TTC549 (cell line): Measurements from ENCODE around the gene ACOT12.
"Not testable (repeated sequence)": the region's sequence is repeated elsewhere in the genome, so short reads cannot be mapped to it uniquely, and the experiment has no call there.

Experiments used
- FAIRE-seq: peaks from 2 replicates; lab custom pipeline; 2012; peaks lifted over from hg19 to GRCh38; lab: Jason Lieb, UNC

The ACOT12 gene

DNA sequence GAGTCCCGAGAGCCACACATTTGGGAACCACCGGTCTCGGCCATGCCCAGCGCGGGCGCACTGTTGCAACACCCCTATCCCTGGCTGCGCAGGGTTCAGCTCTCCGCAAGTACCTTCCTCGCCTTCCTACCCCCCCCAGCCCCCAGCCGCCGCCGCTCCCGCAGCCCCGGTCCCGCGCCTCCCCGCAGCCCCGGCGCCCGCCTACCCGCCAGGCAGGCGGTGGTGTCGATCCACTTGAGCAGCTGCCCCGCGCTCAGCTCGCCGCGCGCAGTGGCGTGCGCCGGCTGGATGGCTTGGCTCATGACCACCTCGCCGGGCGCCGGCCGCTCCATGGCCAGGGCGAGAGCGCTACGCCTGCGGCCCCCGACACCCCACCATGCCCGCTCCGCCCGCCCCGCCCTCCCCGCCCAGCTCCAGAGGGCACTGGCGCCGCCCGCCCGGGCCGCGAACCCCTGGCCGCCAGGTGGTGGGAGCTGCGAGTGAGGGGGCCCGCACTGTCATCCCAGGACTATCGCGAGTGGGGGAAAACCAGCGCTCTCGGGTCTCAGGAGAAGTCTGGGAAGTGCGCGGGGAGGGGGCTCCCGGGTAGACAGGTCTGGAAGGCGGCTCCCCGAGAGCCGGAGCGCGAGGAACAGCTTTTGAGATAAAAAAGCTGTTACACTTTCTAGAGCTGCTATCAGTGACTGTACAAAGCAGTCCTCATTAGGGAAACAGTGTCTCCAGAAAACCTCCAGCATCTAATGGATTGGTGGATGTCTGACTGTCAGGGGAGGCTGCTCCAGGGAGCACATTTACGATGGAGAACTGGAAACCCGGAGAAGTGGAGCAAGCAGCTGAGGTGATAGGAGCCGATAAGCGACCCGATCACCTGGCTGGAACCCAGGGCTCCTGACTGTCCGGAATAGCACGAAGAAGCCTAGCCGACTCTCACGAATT is at the start of gene ACOT12:
TSS of gene ACOT12 (minus strand) at position 352 of the 936 bp plus-strand sequence. CDS start at position 332, 20 bp downstream.
- FAIRE-seq = no peak

DNA sequence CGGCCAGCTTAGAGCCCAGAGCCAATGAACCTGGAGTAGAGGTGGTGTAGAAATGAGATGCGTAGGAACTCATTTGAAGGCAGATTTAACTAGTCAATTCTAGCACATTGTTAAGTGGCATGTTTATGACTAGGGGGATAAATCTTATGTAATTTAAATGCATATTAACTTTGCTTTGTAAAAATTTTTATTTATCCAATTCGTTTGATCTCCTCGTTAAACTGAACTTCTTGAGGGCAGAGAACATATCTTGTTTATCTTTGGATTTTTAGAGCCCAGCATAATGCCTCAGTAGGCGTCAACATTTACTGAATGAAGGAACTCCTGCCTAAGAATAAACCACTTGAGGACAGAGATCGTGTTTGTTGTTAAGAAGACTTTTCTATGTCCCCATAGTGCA is 41.1 kb upstream of the ACOT12 start:
- no peak for FAIRE-seq

DNA sequence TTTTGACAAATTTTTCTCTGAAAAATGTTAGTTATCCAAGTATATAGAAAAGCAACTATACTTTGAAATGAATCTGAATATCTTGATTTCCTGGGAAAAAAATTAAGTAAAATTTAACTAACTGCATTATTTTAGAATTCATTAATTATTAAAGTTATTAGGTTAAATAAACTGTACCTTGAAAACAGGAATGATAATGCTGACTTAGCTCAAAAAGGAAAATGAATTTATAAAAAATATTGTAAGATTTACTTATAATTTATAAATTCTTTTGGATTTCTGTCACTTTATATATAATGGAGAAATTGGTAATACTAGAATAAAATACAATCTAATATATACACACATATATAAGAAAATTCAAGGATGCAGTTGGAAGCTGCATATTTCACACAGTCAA is 36.1 kb upstream of the ACOT12 start:
- FAIRE-seq = no peak

DNA sequence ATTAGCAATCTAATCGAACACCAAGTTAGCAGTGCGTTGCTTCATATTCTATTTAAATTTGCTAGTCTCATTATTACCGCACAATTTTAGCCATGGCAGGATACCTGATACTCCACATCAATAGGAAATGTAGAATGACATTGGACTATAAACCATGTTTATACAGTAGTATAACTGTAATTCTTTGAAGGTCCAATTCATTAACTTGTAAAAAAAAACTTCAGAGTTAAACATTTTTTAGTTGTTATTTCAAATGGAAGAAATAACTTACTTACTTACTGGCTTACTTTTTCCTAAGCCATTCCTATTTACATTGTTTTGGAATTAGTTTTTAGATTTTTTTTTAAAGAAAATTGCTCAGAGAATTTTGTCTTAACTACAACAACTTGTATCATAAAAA is 35.4 kb upstream of the ACOT12 start:
- FAIRE-seq = no peak

DNA sequence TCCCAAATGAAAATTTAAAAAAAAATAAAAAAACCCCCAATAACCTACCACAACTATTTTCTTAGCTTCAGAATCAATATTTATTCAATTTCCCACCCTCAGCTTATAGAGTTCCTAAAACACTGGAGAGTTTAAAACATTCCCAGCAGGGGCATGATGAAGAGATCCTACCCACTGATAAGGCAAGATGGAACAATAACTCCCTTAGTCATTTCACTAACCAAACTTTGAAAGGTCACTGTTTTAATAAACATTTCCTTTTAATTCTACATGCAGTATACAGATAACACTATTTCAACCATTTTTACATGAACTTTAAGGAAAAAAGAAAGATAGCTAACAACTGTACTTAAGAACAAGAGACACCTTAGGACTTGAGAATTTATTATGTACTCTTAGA is 34.9 kb upstream of the ACOT12 start:
- no peak for FAIRE-seq

DNA sequence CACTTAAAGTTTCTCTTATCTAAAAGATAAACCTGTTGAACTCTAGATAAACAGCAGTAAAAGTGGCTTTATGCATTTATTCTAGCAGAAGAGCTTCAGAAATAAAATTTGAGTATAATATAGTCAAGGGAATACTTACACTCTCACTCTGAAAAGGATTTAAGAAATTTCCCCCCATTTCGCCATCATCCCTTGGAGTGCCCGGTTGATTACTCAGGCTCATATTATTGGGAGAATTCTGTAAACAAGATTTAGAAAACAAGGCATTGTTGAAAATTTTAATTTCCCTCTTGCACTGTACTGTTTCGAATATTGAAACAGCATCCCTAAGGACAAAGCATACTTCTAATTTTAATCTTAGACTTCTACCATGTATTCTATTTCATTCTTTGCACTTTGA is 34.5 kb upstream of the ACOT12 start:
- FAIRE-seq = no peak

DNA sequence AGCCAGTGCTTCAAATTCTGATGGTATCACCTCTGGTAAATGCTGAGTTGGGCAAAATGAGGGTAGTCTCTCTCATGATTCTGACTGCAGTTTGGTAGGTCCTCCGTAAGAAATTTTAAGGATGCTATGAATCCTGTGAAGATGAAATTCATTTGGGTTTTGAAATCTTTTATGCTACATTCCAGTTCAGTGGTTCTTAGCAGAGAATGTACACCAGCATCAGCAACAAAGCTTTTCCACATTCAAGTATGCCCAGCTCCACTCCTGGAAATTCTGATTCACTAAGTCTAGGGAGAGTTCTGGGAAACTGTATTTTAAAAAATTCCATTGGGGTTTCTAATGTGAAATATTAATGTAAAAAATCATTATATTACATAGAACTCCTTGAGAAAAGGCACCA is 33.6 kb upstream of the ACOT12 start:
- no peak for FAIRE-seq

DNA sequence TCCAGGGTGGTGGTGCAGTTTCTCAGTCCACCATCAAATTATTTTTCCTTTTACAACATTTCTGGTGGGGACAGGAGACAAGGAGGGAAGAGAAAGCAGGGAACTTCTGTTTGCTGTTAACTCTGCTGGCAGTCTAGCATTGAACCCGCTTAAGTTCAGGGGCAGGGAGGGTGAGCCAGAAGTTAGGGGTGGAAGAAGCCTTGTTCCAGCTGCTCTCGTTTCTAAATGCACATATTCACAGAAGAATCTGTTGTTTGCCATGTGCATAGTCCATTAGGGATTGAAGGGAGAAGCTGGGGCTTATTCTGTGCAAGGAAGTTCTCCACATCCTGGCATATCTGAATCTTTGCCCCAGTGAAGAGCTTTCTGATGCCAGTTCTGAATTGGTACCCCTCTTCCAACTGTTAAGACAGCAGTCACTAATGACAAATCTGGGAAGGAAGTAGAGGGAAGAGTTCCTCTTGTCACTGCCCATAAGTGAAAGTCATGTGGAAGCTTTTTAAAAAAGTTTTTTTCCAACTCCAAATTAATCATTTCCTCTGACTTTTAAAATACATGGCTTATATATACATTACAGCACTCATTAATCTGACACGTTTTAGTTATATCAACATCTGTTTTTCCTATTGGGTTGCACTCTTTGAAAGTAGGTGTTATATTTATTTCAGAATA is 32.6 kb upstream of the ACOT12 start:
- FAIRE-seq = no peak

DNA sequence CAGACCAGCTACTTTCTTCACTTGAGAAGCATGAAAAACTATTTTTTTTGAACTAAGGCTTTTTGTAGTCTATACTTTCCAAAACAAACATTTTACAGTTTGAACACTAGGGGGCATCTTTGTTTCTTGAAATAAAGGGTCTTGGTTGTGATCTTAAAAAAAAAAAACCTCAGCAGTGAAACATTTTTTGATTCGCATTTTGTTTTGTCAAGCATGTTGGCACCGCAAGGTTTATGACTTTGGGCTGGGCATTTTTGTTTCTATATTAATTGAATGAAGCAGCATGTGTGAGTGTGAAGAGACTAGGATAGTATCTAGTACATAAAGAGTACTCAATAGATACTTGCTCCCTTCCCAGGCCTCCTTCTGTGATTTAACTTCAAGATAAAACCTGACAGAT is 31.6 kb upstream of the ACOT12 start:
- peak; percentile 93 for FAIRE-seq

DNA sequence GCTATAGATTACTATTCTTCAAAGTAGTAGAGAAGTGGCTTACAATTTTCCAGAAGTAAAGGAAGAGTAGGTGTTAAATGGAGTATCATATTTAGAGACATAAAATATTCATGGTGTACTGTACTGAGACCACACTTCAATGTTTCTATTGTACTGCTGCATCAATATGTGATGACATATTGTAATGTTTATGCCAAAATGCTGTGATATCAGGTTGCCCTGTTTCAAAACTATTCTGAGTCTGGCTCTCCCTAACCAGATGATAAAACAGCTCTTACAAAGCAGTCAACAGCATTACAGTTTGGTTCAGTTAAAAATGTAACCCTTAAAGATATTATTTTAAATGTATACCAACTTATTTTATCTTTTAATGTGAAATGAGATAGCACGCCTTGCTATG is 30.8 kb upstream of the ACOT12 start:
- FAIRE-seq = no peak

DNA sequence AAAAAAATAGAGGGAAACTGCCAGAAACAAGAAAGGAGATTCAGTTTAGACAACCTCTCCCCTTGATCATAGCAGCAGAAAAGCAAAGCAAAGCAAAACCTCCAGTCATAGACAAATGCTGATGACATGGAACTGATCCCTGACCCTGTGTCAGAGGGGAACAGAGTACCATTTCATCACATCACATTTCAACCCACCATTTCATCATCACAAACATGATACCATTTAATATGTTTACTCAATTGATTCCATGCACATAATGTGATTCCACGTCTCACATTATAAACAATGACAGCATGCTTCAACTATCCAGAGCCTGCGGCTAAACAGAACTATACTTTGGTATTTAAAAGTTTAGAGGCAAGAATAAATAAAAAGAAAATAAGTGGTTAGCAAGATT is 28.7 kb upstream of the ACOT12 start:
- FAIRE-seq = no peak

DNA sequence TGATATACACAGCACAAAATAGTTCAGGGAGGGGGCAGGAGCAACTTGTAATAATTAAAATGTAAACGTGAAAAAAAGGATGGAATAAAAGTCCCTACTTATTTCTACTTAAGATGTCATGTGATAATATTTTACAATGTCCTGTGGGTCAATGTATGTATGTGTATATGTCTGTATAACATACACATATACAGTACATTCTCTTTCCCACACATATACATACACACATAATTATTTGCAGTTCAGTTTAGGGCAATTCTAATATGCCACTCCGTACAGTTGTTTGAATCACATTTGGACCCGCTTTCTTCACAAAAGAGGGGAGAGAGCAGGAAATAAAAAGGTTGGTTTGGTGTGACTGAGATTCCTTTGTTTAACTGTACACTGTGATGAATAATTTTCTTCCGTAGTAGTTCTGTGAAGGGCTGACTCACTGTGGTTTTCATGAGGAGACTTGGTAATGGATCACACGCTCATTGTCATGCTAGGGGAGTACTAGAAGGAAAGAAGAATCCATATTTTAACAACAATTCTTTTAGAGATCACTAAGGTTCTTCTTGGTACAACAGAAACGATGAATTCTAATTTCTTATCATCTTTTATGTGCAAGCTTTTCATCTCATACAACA is 26.2 kb upstream of the ACOT12 start:
- no peak for FAIRE-seq

DNA sequence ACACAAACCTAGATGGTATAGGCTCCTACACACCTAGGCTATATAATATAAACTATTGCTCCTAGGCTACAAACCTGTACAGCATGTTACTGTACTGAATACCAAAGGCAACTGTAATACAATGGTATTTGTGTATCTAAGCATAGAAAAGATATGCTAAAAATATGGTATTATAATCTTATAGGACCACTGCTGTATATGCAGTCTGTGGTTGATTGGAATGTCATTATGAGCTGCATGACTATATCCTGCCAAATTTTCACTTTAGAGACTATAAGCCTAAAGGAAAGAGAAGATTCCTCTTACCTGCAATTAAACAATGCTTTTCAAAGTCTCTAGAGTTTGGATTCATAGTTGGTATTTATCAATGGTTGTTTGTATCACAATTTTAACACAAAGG is 24.7 kb upstream of the ACOT12 start:
- no peak for FAIRE-seq

DNA sequence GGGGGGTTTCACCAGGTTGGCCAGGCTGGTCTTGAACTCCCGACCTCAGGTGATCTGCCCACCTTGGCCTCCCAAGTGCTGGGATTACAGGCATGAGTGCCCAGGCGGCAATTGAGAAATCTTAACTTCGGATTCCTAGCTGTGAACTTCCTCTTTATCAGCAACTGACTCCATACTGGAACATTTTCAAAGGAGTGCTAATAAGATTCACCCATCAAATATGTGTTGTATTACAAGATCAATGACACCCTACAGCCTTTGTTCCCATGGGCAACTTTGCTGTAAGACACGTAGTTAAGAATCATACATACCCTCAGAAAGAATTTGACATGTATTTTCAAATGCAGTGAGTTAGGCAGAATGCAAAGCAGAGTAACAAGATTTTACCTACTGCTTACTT is 23.1 kb upstream of the ACOT12 start:
- FAIRE-seq = no peak

DNA sequence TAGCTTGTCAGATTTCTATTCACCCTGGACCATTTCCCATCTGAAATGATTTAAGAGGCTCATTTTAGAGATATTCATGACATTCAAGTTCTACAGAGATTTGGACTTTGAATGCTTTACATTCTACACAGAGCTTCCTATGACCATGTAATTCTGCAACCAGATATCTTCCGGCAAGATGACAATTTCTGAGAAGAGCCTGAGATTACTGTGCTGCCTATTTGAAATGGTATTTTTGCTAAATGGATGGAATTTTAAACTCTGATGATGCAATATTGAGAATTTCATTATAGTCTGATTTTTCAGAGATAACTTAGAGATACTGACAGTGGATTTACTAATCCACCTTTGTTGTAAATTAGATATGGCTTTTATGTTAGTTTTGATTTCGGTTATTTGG is 16.0 kb upstream of the ACOT12 start:
- no peak for FAIRE-seq

DNA sequence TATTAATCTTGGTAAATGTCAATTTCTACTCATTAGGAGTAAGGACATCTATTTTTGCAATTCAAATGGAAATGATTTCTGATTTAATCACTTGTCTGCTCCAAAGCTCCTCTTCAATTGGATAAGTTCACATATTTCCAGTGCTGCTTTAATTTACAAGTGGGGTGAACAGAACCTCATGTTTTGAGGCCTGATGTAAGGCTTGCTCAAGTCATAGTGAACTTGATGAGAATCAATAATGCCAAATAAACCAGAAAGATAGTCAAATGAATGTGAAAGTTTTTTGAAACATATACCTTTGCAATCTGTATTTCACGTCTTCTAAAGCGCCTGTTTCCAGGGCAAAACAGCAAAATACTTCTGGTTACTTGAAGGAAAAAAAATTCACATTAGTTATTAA is 15.4 kb upstream of the ACOT12 start:
- FAIRE-seq = no peak

DNA sequence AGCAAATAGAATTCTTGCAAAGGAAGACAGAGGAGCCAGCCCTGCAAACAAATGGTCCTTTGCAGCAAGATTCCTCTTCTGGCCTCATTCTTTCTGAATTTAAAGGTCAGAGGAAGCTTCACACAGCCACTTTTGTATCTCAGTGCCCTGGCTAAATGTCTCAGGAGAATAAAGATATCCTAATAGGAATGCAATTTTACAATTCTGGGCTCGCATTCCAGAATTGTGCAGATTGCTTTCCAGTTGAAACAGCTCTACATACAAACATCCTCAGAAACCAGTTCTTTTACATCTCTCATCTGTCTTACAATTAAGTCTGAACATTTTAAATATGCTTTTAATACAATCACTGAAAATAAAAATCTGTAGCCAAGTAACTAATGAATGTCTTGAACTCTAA is 14.6 kb upstream of the ACOT12 start:
- FAIRE-seq = no peak

DNA sequence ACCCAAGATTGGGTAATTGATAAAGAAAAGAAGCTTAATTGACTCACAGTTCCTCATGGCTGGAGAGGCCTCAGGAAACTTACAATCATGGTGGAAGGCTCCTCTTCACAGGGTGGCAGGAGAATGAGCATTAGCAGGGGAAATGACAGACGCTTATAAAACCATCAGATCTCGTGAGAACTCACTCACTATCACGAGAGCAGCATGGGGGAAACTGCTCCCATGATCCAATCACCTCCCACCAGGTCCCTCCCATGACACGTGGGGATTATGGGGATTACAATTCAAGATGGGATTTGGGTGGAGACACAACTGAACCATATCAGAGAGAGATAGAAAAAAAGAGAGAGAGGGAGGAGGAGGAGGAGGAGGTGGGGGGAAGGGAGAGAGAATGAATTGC is 13.9 kb upstream of the ACOT12 start:
- not testable (repeated sequence) for FAIRE-seq

DNA sequence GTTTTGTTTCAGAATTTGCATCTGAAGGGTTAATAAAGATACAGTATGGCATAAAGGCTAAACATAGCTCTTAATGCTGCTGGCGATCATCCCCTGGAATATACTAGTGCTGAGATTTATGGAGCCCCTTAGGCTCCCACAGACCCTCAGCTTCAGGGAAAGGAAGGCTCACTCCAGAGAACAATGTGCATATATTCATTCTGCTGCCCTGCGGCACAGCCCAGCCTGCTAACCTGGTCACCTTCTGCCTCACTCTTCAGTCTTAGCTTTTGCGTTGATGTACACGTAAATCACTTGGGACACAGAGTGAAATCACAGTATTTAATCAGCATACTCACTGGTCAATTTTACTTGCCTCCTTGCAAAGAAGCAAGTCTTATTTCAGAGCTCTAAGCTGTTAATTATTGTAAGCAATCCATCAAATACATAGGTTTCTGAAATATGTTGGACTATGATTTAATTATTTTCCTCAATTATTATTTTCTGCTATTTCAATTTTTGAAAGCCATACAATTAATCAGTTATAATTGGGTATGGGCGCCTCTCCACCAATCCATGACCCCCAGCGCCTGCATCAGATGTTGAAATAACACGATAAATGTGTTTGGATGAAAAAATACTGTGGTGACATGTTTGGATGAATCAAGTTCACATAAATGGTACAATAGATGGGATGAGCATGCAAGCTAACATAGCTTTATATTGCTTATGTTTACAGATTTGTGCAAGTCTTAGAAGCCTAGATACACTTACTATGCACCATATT is 11.4 kb upstream of the ACOT12 start:
- FAIRE-seq = no peak

DNA sequence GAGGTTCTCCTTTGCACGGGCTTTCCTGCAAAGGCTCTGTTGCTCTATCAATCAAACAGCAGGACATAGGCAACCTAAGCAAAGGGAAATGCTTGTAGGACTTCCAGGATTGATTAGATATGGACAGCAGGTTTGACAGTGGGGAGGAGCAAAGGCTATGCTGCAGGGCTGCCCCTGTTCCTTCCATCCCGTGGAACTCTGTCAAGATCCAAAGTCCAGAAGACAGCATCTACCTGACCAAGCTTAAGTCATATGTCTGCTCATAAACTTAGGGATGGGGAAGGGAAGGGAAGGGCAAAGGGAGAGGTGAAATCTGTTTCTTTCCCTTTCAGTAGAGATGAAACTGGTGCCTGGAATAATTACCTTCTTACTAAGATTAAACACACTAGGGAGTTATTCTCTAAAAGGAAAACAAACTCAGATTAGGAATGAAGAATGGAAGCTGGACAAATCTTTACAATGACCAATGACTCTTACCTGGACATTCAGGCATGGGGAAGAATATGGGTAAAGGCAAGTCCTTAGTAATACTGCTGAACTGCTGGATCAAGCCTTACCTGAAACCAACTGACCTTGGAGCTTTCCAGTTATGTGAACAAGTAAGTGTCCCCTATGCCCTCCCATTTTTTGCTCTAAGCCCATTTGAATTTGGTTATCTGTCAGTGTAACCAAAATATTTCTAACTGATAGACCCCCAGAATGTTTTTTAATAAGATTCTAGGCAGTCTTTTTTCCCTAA is 8.4 kb upstream of the ACOT12 start:
- FAIRE-seq = no peak

DNA sequence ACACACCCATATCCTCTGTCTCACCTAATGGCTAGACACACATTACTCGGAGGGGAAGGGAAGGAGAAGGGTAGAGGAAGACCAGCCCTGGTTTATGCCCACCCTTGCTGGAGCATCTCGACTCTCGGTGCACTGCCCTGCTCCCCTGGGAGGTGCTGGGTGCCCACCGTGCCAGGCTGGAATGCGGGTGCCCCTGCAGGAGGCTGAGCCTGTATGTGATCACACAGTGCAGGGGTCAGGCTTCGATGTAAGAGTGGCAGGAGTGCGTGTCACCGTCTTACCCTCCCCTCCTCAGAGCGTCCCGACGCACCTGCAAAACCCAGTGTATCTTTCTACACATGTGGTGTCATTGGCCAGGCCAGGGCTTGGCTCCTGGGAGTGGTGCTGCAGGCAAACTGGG is 7.3 kb upstream of the ACOT12 start:
- no peak for FAIRE-seq

DNA sequence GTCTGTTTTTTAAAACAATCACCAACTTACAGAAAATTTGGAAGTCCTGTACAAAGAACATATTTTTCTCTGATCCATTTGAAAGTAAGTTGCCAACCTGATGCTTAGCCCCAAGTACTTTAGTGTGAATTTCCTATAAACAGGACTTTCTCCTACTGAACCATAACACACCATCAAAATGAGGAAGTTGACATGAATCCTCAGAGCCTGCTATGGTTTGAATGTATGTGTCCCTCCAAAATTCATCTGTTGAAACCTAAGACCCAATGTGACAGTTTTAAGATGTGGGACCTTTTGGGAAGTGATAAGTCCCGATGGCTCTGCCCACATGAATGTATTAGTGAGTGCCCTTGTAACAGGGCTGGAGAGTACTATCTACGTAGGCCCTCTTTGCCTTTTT is 6.4 kb upstream of the ACOT12 start:
- no peak for FAIRE-seq
